GM12878 (cell line): ENCODE data around the gene VPS25. TPM values are rescaled to one million over a fixed set of nuclear protein-coding genes. Genes with fewer than 3 reads are reported as not detected.

ENCODE experiments used
- ATAC-seq: fragments of 200-7000 bp; cut with Tn5 transposase; 3 replicates; pipeline ENCODE4 v1.9.1; 2020; ENCODE audit warnings: mild to moderate bottlenecking, moderate library complexity
- BruUV-seq: library from RNA; stranded (reverse); fragments of 400-500 nt; replicated peaks from 2 replicates; lab custom pipeline; 2021; lab: Mats Ljungman, UMichigan
- CTCF ChIA-PET: fragments of 300-600 bp; sonication (Branson Sonifier 250); formaldehyde crosslinking; extraction: SDS; loops from one replicate; lab custom pipeline; 2021; ENCODE audit warnings: inconsistent platforms; lab: Yijun Ruan, JAX
- POLR2A ChIA-PET: fragments of 350-600 bp; formaldehyde crosslinking; extraction: SDS; loops from one replicate; lab custom pipeline; 2021; ENCODE audit warnings: inconsistent platforms; lab: Charles Lee
- RAD21 ChIA-PET: fragments of 300-600 bp; sonication (Branson Sonifier 250); formaldehyde crosslinking; loops from one replicate; lab custom pipeline; 2023; ENCODE audit warnings: antibody characterized with exemption; ENCODE audit not compliant: unreplicated experiment; lab: Charles Lee
- SMC1A ChIA-PET: fragments of 300-600 bp; sonication (Branson Sonifier 250); formaldehyde crosslinking; loops from one replicate; lab custom pipeline; 2023; ENCODE audit not compliant: unreplicated experiment, uncharacterized antibody; lab: Charles Lee
- DNase-seq: peaks from one replicate; pipeline ENCODE4 v3.0.0-alpha.2; 2011; ENCODE audit warnings: low read depth, low spot score
- FAIRE-seq: peaks from 3 replicates; lab custom pipeline; 2011; peaks lifted over from hg19 to GRCh38; lab: Jason Lieb, UNC
- H2AFZ ChIP-seq: 2 replicates; pipeline ENCODE4 v1.6.0; 2011; ENCODE audit warnings: low read depth, low read length, control low read depth; ENCODE audit not compliant: control insufficient read depth
- H3K27ac ChIP-seq: 2 replicates; pipeline ENCODE4 v1.5.1; 2011; ENCODE audit warnings: control low read depth; ENCODE audit not compliant: control insufficient read depth, insufficient read depth
- H3K27me3 ChIP-seq, 2 experiments: replicated peaks in 1 of 2; 2 replicates each; pipeline versions ENCODE4 v1.6.0 to v1.6.1; 2011; ENCODE audit warnings: low read length in 1 of 2; ENCODE audit not compliant: control insufficient read depth in 2 of 2, insufficient read depth in 2 of 2
- H3K36me3 ChIP-seq, 2 experiments: 2 replicates each; pipeline ENCODE4 v1.5.1; 2011; ENCODE audit warnings: low read length in 1 of 2; ENCODE audit not compliant: control insufficient read depth in 2 of 2, insufficient read depth in 2 of 2
- H3K4me1 ChIP-seq: 2 replicates; pipeline ENCODE4 v1.6.1; 2011; ENCODE audit warnings: mild to moderate bottlenecking, low read length, moderate library complexity, mixed read lengths; ENCODE audit not compliant: control insufficient read depth, insufficient read depth
- H3K4me2 ChIP-seq: 2 replicates; pipeline ENCODE4 v1.6.0; 2011; ENCODE audit warnings: control low read depth; ENCODE audit not compliant: control insufficient read depth, insufficient read depth
- H3K4me3 ChIP-seq: fragments of 200-600 bp; sonication (generic); 2 replicates; pipeline ENCODE4 v1.5.1; 2016
- H3K79me2 ChIP-seq: 2 replicates; pipeline ENCODE4 v1.6.0; 2011; ENCODE audit warnings: low read length; ENCODE audit not compliant: control insufficient read depth, insufficient read depth
- H3K9ac ChIP-seq: 2 replicates; pipeline ENCODE4 v1.8.0; 2011; ENCODE audit warnings: low read length, control low read depth, mixed read lengths; ENCODE audit not compliant: control insufficient read depth, insufficient read depth
- H3K9me3 ChIP-seq: replicated peaks from 3 replicates; pipeline ENCODE4 v1.5.1; 2011; ENCODE audit warnings: mild to moderate bottlenecking, low read length; ENCODE audit not compliant: control insufficient read depth, insufficient read depth
- H4K20me1 ChIP-seq: 2 replicates; pipeline ENCODE4 v1.6.0; 2011; ENCODE audit not compliant: control insufficient read depth, insufficient read depth
- CREM ChIP-seq: IDR thresholded peaks from 2 replicates; pipeline ENCODE4 v1.6.1; 2014; ENCODE audit warnings: antibody characterized with exemption, low read depth
- FOXM1 ChIP-seq: IDR thresholded peaks from 2 replicates; pipeline ENCODE4 v1.6.1; 2012; ENCODE audit warnings: low read depth, mild to moderate bottlenecking, inconsistent platforms, low read length, moderate library complexity
- WGBS: methylation state at CpG from one replicate; pipeline ENCODE4 v1.1.6; 2016; ENCODE audit warnings: low lambda C conversion rate; ENCODE audit not compliant: insufficient replicate concordance, insufficient coverage; ENCODE audit errors: missing lambda C conversion rate; 5-methylcytosine and 5-hydroxymethylcytosine counted together
- in situ Hi-C: fragments of 300-500 bp; cut with MboI; formaldehyde crosslinking; loops from 9 replicates; pipeline ENCODE4 v1.14.3; 2018; ENCODE audit warnings: mixed read lengths
- intact Hi-C: fragments of 100-400 bp; cut with micrococcal nuclease; formaldehyde crosslinking; loops from one replicate; pipeline ENCODE4 v1.14.2; 2022; ENCODE audit not compliant: unreplicated experiment
- polyA plus RNA-seq, 11 experiments: library from polyadenylated mRNA; depleted of rRNA in 4 of 11; unstranded in 6 of 11; stranded (reverse) in 5 of 11; fragments of >200 nt; fragmentation: Nextera tagmentation in 4 of 11; fragmentation: Illumina TruSeq in 1 of 11; extraction: Ambion mirVana in 4 of 11; extraction: Trizol in 1 of 11; gene quantifications; 1 replicate in 1 of 11; 2 replicates in 10 of 11; pipeline versions ENCODE4 v1.2.1 to v1.2.3, GENCODE V29; 2011 to 2016; ENCODE audit warnings: inconsistent platforms in 2 of 11, missing spikeins in 2 of 11, low read depth in 1 of 11
- total RNA-seq, 4 experiments: library from RNA; depleted of rRNA in 3 of 4; stranded (reverse); fragments of >200 nt in 3 of 4; fragmentation: Illumina TruSeq in 1 of 4; extraction: Trizol in 1 of 4; gene quantifications; 2 replicates each; pipeline versions ENCODE4 v1.2.1 to v1.2.3, GENCODE V29; 2013 to 2021
- TF ChIP-seq, protein P1 (sequence below): IDR thresholded peaks from 2 replicates; pipeline ENCODE4 v1.6.1; 2011; ENCODE audit warnings: low read depth, low read length, improper control_type of control experiment, borderline replicate concordance
- TF ChIP-seq, protein P2 (sequence below): IDR thresholded peaks from 2 replicates; pipeline ENCODE4 v1.6.1; 2012; ENCODE audit warnings: low read depth, low read length, improper control_type of control experiment
- TF ChIP-seq, protein P3 (sequence below): IDR thresholded peaks from 2 replicates; pipeline ENCODE4 v1.6.1; 2011; ENCODE audit warnings: borderline replicate concordance, low read depth, mild to moderate bottlenecking, moderate library complexity, mixed read lengths, low read length; ENCODE audit not compliant: insufficient read depth; ENCODE audit errors: extremely low read length
- TF ChIP-seq, protein P4 (sequence below): fragments of 450-650 bp; IDR thresholded peaks from 2 replicates; pipeline ENCODE4 v1.6.1; 2018; ENCODE audit warnings: mild to moderate bottlenecking, low read depth, moderate library complexity; ENCODE audit not compliant: partially characterized antibody

Gene VPS25
- total and polyA plus RNA-seq, 10 of the 15 experiments (the other 5 are each of a cell fraction or from before 2014, with no cell fraction given) = 92.7 to 185 (median 136) TPM

DNA sequence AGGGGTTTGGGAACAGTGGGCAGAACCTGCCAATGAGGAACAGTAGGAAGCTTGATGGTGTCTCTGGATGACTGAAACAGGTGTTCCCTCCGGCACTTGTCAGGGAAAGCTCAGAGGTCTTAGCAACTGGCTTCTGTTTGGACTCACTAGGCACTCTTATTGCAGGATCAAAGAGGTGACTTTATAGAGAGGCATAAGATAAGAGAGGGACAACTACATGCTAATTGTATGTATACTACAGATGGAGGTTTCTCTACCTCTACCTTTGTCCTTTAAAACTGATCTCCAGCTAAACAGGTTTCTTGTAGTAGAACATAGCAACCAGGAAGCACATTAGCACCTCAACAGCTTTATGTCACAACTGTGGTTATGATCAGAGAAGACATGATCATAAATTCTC, 33.0 kb downstream of the VPS25 start:
- WGBS = 100% methylated on average over 1 of the region's 1 CpG
- H3K4me3 ChIP-seq = no peak overlapping the region
- no peak overlapping the region for H3K9ac ChIP-seq
- no peaks in the 10 kb centered on the region for H3K79me2 ChIP-seq
- H3K36me3 ChIP-seq = peaks cover 0 to 9% of the 10 kb centered on the region in 2 experiments; a peak in 2 of 4 replicates
- no peaks in the 10 kb centered on the region for H3K27me3 ChIP-seq
- ChIA-PET SMC1A (no interaction called here), RAD21 (interaction anchor here (1.3 kb wide), 1 partner anchor 43 kb away, joined by 3 read pairs; no protein-coding TSS in a partner anchor), POLR2A (interaction anchor here (0.7 kb wide), 2 partner anchors 32 to 139 kb away, joined by 3 to 4 read pairs; no protein-coding TSS in a partner anchor), CTCF (interaction anchor here (1.0 to 1.7 kb wide), 3 partner anchors 13 to 18 kb away, joined by 3 to 5 read pairs (median 4); partner anchors contain the start of gene BECN1)
- intact Hi-C loops (no loop called here), in situ Hi-C loops (no loop called here)
- H3K4me2 ChIP-seq = no peak overlapping the region
- no peaks in the 10 kb centered on the region for H4K20me1 ChIP-seq
- no peaks in the 10 kb centered on the region for H3K4me1 ChIP-seq
- no TSS peak for BruUV-seq
- no peak for FAIRE-seq
- DNase-seq = no peak
- no peak overlapping the region for H2AFZ ChIP-seq
- H3K9me3 ChIP-seq = no peaks in the 10 kb centered on the region
- no peak overlapping the region for H3K27ac ChIP-seq
- ATAC-seq = no peak
- TF ChIP-seq CREM = no peak

DNA sequence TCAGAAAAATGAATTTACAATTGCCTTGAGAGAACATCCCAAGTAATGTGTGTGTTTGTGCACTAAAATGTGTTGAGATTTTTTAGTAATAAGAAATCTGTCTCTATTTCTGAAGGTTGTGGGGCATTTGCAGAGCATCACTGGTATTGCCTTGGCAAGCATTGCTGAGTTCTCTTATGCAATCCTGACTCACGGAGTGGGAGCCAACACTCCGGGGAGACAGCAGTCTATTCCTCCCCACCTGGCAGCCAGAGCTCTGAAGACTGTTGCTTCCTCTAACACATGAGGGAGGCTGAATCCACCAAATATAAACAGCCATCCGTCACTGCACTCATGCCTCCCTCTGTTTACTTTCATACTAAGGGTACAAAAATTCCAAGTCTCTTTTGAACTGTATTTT, 36.0 kb downstream of the VPS25 start:
- no peak for DNase-seq
- ATAC-seq = no peak
- H4K20me1 ChIP-seq = no peaks in the 10 kb centered on the region
- H2AFZ ChIP-seq = no peak overlapping the region
- ChIA-PET SMC1A (no interaction called here), POLR2A (no interaction called here), CTCF (interaction anchor here (2.3 to 2.4 kb wide), 2 partner anchors 11 to 15 kb away, joined by 9 to 17 read pairs; partner anchors contain the start of gene BECN1), RAD21 (no interaction called here)
- no peaks in the 10 kb centered on the region for H3K79me2 ChIP-seq
- TF ChIP-seq, protein P1, sequence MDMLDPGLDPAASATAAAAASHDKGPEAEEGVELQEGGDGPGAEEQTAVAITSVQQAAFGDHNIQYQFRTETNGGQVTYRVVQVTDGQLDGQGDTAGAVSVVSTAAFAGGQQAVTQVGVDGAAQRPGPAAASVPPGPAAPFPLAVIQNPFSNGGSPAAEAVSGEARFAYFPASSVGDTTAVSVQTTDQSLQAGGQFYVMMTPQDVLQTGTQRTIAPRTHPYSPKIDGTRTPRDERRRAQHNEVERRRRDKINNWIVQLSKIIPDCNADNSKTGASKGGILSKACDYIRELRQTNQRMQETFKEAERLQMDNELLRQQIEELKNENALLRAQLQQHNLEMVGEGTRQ = no peak
- TF ChIP-seq, protein P2, sequence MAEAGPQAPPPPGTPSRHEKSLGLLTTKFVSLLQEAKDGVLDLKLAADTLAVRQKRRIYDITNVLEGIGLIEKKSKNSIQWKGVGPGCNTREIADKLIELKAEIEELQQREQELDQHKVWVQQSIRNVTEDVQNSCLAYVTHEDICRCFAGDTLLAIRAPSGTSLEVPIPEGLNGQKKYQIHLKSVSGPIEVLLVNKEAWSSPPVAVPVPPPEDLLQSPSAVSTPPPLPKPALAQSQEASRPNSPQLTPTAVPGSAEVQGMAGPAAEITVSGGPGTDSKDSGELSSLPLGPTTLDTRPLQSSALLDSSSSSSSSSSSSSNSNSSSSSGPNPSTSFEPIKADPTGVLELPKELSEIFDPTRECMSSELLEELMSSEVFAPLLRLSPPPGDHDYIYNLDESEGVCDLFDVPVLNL = no peak
- TF ChIP-seq, protein P3, sequence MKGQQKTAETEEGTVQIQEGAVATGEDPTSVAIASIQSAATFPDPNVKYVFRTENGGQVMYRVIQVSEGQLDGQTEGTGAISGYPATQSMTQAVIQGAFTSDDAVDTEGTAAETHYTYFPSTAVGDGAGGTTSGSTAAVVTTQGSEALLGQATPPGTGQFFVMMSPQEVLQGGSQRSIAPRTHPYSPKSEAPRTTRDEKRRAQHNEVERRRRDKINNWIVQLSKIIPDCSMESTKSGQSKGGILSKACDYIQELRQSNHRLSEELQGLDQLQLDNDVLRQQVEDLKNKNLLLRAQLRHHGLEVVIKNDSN = no peak
- TF ChIP-seq, protein P4, sequence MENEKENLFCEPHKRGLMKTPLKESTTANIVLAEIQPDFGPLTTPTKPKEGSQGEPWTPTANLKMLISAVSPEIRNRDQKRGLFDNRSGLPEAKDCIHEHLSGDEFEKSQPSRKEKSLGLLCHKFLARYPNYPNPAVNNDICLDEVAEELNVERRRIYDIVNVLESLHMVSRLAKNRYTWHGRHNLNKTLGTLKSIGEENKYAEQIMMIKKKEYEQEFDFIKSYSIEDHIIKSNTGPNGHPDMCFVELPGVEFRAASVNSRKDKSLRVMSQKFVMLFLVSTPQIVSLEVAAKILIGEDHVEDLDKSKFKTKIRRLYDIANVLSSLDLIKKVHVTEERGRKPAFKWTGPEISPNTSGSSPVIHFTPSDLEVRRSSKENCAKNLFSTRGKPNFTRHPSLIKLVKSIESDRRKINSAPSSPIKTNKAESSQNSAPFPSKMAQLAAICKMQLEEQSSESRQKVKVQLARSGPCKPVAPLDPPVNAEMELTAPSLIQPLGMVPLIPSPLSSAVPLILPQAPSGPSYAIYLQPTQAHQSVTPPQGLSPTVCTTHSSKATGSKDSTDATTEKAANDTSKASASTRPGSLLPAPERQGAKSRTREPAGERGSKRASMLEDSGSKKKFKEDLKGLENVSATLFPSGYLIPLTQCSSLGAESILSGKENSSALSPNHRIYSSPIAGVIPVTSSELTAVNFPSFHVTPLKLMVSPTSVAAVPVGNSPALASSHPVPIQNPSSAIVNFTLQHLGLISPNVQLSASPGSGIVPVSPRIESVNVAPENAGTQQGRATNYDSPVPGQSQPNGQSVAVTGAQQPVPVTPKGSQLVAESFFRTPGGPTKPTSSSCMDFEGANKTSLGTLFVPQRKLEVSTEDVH = no peak
- no peak for TF ChIP-seq FOXM1
- intact Hi-C loops = no loop called here
- in situ Hi-C loops = no loop called here
- H3K4me1 ChIP-seq = no peaks in the 10 kb centered on the region
- 97% methylated on average over 3 of the region's 3 CpGs for WGBS
- no peak overlapping the region for H3K4me2 ChIP-seq
- no peak overlapping the region for H3K27ac ChIP-seq
- no TSS peak for BruUV-seq
- no peak for FAIRE-seq
- H3K9me3 ChIP-seq = no peaks in the 10 kb centered on the region
- H3K4me3 ChIP-seq = no peak overlapping the region
- peaks cover 0 to 16% of the 10 kb centered on the region in 2 experiments; a peak in 3 of 4 replicates for H3K36me3 ChIP-seq
- no peak overlapping the region for H3K9ac ChIP-seq
- no peaks in the 10 kb centered on the region for H3K27me3 ChIP-seq
